Measurements from ENCODE around the gene ZNF283.
"Not testable (repeated sequence)": the region's sequence is repeated elsewhere in the genome, so short reads cannot be mapped to it uniquely, and the experiment has no call there.

ZNF283 gene

DNA sequence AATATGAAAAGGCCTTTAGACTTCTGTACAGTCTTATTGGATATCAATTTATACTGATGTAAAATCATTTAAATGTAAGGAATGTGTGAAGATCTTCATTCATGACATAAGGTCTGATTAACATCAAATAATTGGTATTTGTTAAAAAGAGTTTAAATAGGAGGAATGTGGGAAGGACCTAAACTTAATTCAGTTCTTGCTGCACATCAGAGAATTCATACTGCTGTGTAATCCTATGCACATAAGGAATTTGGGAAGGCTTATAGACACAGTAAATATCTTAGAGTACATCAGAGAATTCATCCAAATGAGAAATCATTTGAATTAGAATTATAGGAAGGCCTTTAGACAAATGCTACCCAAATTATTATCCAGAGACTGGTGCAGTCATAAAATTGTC is 21.7 kb downstream of the ZNF283 start:
- DNase-seq (ENCODE audit: low read depth in 2 of 2, low spot score in 1 of 2), result no peak

DNA sequence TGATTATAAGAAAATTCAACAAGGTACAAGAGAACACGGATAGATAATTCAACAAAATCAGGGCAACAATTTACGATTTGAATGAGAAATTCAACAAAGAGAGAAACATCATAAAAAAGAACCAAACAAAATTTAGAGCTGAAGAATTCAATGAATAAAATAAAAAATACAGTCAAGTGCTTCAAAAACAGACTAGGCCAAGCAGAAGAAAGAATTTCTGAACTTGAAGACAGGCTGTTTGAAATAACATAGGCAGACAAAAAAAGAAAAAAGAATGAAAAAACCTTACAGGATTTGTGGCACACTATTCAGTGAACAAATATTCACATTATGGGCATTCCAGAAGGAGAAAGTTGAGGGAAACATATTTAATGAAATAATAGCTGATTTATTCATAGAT is 31.1 kb downstream of the ZNF283 start:
- no peak for DNase-seq (ENCODE audit: low read depth in 2 of 2, low spot score in 1 of 2)

DNA sequence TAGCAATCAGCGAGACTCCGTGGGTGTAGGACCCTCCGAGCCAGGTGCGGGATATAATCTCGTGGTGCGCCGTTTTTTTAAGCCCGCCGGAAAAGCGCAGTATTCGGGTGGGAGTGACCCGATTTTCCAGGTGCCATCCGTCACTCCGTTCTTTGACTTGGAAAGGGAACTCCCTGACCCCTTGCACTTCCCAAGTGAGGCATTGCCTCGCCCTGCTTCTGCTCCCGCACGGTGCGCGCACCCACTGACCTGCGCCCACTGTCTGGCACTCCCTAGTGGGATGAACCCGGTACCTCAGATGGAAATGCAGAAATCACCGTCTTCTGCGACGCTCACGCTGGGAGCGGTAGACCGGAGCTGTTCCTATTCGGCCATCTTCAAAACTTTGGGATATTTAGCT is 39.8 kb downstream of the ZNF283 start:
- DNase-seq (ENCODE audit: low read depth in 2 of 2, low spot score in 1 of 2), result not testable (repeated sequence)

DNA sequence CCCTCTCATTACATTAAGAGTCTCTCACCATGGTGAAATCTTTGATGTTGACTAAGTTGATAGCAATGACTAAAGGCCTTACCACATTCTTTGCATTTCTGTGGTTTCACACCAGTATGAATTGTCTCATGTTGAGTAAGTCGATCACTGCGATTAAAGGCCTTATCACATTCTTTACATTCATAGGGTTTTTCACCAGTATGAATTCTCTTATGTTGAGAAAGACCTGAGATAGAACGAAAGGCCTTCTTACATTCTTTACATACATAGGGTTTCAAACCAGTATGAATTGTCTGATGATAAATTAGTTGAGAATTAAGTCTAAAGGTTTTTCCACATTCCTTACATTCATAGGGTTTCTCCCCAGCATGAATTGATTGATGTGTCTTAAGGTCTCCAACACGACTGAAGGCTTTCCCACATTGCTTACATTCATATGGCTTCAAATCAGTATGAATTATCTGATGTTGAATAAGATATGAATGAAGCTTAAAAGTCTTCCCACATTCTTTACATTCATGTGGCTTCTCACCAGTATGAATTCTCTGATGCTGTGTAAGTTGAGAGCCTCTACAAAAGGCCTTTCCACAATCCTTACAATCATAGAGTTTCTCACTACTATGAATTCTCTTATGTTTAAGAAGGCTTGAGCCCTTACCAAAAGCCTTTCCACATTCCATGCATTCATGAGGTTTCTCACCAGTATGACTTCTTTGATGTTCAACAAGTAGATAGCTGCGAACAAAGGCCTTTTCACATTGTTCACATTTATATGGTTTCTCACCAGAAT is 45.6 kb downstream of the ZNF283 start:
- DNase-seq (ENCODE audit: low read depth in 2 of 2, low spot score in 1 of 2), result no peak

DNA sequence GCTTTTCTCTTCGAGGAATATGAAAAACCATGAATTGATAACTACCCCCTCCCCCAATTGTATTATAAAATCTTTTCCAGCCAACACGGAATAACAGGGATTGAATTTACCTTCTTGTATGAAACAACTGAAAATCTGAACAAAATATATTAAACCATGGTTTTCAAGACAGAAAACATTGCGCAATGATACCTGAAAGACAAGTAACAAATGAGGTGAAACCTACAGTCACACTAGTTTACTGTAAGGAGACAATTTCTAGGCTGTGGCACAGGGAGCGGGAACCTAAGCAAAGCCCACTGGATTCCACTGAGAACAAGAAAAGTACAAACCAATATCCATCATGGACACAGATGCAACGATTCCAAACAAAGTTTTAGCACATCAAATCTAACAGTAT is 53.4 kb downstream of the ZNF283 start:
- DNase-seq (ENCODE audit: low read depth in 2 of 2, low spot score in 1 of 2), result no peak

DNA sequence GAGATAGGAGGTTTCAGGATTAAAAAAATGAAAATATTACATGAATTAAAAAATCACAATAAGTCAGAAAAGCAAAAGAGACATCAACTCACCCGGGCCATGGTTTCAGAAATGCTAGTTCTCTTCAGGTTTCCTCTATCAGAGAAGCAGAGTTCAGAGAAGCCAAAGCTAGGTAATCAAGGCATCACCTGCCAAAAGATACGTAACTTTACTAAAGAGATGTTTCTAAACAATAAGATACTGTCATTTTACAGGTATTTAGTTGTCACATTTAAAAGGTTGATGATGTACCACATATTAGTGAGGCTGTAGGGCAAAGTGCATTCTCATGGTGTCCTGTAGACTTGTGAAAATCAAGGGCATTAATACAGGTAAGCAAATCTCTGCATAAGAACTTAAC is 56.7 kb downstream of the ZNF283 start, which contains the start of gene ZNF404:
TSS of gene ZNF404 (minus strand) at position 101 of the 400 bp plus-strand sequence.
- no peak for DNase-seq (ENCODE audit: low read depth in 2 of 2, low spot score in 1 of 2)

DNA sequence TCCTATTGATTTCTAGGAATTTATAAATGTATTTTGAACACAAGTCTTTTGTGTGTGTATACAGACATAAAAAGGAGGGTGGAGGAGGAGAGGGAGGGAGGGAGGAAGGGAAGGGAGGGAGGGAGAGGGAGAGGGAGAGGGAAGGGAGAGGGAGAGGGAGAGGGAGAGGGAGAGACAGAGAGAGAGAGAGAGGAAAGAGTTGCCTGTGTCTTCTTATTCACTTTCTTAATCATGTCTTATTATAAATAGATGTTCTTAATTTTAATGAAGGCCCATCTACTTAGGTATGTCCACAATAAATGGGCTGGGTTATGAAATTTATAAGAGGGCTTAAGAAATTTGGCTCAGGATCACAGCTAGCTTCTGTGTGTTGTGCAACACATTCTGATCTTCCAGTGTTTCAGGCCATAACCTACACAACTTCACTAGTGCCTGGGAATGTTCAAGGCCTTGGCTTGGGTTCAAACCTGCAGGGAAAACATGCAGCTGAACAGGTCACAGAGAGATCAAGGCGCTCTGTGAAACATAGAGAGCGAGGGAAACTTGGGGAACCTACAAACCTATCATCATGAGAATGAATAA is 68.7 kb downstream of the ZNF283 start:
- DNase-seq (ENCODE audit: low read depth in 2 of 2, low spot score in 1 of 2), result no peak

Data from stimulated activated CD8-positive, alpha-beta memory T cell treated with anti-CD3 and anti-CD28 coated beads, Interleukin-4, amount 100 ng/mL, for 4 hours (primary cell).